Upper lobe of right lung (tissue), 1 donor: Measurements from ENCODE around the gene EXOC6. TPM values are rescaled to one million over a fixed set of nuclear protein-coding genes. Genes with fewer than 3 reads are reported as not detected.

Source experiments
- ATAC-seq: fragments of 200-7000 bp; cut with Tn5 transposase; one replicate; pipeline ENCODE4 v1.9.1; 2020; ENCODE audit warnings: mild to moderate bottlenecking, moderate library complexity
- DNase-seq: peaks from one replicate; pipeline ENCODE4 v3.0.0-alpha.2; 2020
- H3K27ac ChIP-seq: fragments of 200-600 bp; one replicate; pipeline ENCODE4 v1.8.0; 2022
- H3K27me3 ChIP-seq: fragments of 200-600 bp; one replicate; pipeline ENCODE4 v1.8.0; 2022; ENCODE audit warnings: mild to moderate bottlenecking
- H3K36me3 ChIP-seq: fragments of 200-600 bp; one replicate; pipeline ENCODE4 v1.8.0; 2022
- H3K4me1 ChIP-seq: fragments of 200-600 bp; one replicate; pipeline ENCODE4 v1.8.0; 2022
- H3K4me3 ChIP-seq: fragments of 200-600 bp; one replicate; pipeline ENCODE4 v1.8.0; 2022; ENCODE audit warnings: mild to moderate bottlenecking
- H3K9me3 ChIP-seq: fragments of 200-600 bp; one replicate; pipeline ENCODE4 v1.8.0; 2022
- intact Hi-C: fragments of 100-400 bp; cut with DNase I; formaldehyde crosslinking; loops from one replicate; pipeline ENCODE4 v1.11.0; 2022
- total RNA-seq: library from RNA; stranded (reverse); fragmentation: NEBNext Ultra II Directional; extraction: Animal tissue kit (Norgen Biotek cat#: 25700); gene quantifications from one replicate; pipeline ENCODE4 v1.2.1, GENCODE V29; 2021
- TF ChIP-seq, protein P1 (sequence below): fragments of 200-600 bp; IDR thresholded peaks from one replicate; pipeline ENCODE4 v1.8.0; 2022; ENCODE audit warnings: antibody characterized with exemption
- donor health status: DM: no; HTN: yes; CAD: no; lungs with severe emphysema.

EXOC6 gene
- total RNA-seq, 1 donor from 2014 or later, result 24.9 TPM

DNA sequence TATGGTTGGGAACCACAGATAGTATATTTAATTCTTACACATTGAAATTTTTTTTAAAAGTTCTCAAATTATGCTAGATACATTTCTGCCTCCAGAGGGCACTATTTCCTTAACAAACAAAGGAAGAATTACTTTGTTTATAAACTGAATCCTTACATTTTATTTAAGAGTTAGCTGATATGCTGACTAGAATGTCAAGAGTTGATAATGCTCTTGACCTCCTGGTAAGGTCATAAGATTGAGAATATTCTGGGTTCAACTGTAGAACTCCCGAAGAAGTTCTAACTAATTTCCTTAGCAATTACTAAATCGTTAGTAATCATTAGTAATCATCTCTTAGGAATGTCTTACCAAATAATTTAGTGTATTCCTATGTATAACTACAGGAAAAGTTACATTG, 117.0 kb downstream of the EXOC6 start:
- Histone ChIP-seq H3K27ac (no peak overlapping the region), H3K36me3 (no peaks in the 10 kb centered on the region), H3K9me3 (no peaks in the 10 kb centered on the region), H3K4me1 (no peaks in the 10 kb centered on the region), H3K27me3 (no peaks in the 10 kb centered on the region), H3K4me3 (peak overlapping the region; percentile 21)
- ATAC-seq (no peak), DNase-seq (no peak)
- TF ChIP-seq, protein P1, sequence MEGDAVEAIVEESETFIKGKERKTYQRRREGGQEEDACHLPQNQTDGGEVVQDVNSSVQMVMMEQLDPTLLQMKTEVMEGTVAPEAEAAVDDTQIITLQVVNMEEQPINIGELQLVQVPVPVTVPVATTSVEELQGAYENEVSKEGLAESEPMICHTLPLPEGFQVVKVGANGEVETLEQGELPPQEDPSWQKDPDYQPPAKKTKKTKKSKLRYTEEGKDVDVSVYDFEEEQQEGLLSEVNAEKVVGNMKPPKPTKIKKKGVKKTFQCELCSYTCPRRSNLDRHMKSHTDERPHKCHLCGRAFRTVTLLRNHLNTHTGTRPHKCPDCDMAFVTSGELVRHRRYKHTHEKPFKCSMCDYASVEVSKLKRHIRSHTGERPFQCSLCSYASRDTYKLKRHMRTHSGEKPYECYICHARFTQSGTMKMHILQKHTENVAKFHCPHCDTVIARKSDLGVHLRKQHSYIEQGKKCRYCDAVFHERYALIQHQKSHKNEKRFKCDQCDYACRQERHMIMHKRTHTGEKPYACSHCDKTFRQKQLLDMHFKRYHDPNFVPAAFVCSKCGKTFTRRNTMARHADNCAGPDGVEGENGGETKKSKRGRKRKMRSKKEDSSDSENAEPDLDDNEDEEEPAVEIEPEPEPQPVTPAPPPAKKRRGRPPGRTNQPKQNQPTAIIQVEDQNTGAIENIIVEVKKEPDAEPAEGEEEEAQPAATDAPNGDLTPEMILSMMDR, result peak; percentile 79
- intact Hi-C loops, result no loop called here

DNA sequence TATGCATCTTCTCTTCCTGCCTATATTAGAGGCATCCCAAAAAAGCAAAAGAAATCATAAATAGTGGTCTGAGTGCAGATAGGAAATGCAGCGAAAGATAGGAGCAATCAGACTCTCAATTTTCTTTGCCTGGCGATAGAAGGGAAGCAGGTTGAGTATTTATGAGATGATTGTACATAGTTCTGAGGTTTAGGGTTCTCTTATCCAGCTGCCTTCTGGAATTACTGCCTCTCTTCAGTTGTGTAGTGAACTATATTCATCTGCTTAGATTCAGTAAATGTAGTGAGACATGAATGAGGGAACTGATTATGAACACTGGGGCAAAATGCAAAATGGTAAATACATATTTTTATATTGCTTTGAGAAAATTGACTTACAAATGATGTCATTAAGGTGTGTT, 119.3 kb downstream of the EXOC6 start:
- H3K27ac ChIP-seq, result no peak overlapping the region
- H3K27me3 ChIP-seq, result no peaks in the 10 kb centered on the region
- no peak for DNase-seq
- no peaks in the 10 kb centered on the region for H3K4me1 ChIP-seq
- intact Hi-C loops, result no loop called here
- no peaks in the 10 kb centered on the region for H3K9me3 ChIP-seq
- TF ChIP-seq, protein P1, result no peak
- no peaks in the 10 kb centered on the region for H3K36me3 ChIP-seq
- no peak for ATAC-seq
- H3K4me3 ChIP-seq, result no peak overlapping the region

DNA sequence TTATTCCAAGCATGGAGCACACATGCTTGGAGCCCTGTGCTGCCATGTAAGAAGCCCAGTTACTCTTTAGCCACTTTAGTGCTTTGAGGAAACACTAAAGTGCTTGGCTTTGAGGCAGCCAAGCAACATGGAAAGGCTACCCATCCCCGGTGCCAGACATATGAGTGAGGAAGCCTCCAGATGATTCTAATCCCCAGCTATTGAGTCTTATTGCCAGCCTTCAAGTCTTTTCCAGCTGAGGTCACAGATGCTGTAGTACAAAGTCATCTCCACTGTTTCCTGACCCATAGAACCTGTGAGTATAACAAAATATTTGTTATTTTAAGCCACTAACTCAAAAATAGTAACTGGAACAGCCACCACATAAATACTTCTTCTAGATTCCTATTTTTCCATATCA, 120.8 kb downstream of the EXOC6 start:
- no peaks in the 10 kb centered on the region for H3K27me3 ChIP-seq

DNA sequence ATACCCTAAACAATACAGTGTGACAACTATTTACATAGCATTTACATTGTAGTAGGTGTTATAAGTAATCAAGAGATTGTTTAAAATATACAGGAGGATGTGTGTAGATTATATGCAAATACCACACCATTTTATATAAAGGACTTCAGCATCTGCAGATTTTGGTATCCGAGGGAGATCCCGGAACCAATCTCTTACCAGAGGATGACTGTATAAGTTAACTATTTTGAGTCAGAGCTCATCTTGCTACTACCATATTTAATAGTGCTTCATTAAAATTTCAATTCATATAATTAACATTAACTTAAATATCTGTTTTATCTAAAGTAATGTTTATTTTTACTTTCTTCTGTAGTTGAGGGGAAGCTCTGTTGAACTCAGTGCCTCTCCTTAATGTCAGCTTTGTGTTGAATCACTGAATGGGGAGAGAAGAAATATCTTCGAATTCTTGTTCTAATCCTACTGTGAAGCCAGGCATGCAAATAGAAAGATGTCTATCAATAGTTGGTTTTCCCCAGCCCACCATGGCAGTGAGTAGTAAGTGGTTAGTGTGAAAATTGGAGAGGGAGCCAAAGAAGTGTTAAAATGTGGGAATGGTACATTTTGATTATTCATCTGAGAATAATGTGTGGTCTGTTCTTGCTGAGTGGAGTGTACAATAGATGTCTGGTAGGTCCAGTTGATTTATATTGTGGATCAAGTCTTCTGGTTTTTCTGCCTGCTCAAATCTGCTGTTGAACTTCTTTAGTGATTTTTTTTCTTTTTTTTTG, 122.2 kb downstream of the EXOC6 start:
- H3K27ac ChIP-seq, result no peak overlapping the region
- no peak overlapping the region for H3K4me3 ChIP-seq
- H3K4me1 ChIP-seq, result no peaks in the 10 kb centered on the region
- intact Hi-C loops, result no loop called here
- no peak for ATAC-seq
- TF ChIP-seq, protein P1, result no peak
- H3K9me3 ChIP-seq, result no peaks in the 10 kb centered on the region
- no peaks in the 10 kb centered on the region for H3K27me3 ChIP-seq
- H3K36me3 ChIP-seq, result no peaks in the 10 kb centered on the region
- no peak for DNase-seq

More for the DNA sequence above, 120.8 kb downstream of the EXOC6 start:
- Histone ChIP-seq H3K27ac (no peak overlapping the region), H3K9me3 (no peaks in the 10 kb centered on the region), H3K4me1 (no peaks in the 10 kb centered on the region), H3K36me3 (no peaks in the 10 kb centered on the region), H3K4me3 (no peak overlapping the region)
- ATAC-seq (no peak), DNase-seq (no peak)
- intact Hi-C loops, result no loop called here
- TF ChIP-seq, protein P1, result no peak

DNA sequence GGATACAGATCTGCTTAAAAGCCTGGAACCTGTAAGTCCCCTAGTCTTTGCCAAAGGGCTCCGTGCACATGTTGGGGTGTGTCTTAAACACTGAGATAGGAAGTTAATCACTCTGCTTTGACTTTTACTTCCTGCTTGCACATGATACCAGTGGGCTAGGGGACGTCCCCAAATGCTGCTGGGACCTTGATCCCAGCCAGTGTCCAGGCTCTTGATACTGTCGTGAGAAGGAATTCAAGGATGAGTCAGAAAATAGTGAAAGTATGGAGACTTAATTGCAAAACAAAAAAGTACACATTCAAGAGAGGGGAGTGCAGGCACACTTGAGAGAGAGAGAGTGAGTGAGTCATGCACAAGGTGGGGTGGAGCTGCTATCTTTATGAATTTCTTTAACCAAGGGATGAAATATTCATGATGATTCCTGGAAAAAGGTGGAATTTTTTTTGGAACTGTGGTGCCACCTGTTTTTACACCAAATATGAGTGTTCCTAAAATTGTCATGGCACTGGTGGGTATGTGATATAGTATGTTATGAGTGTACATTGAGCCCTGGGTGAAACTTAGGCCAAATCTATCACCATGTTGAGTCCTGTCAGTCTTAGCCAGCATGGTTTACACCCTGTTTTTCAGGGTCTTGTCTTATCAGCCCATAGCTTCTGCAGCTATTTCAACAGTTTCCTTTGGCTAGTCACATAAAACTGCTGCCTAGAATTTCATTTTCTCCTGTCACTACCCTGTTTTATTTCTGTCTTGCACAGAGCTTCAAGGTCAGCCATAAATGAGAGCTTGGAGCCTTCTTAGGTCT, 123.9 kb downstream of the EXOC6 start:
- DNase-seq, result no peak
- intact Hi-C loops, result no loop called here
- Histone ChIP-seq H3K27me3 (no peaks in the 10 kb centered on the region), H3K4me3 (no peak overlapping the region), H3K9me3 (no peaks in the 10 kb centered on the region), H3K4me1 (no peaks in the 10 kb centered on the region), H3K27ac (no peak overlapping the region), H3K36me3 (no peaks in the 10 kb centered on the region)
- TF ChIP-seq, protein P1, result no peak
- ATAC-seq, result peak; percentile 76
